GM12878 (cell line): ENCODE data around the gene LMAN2.

Experiments
- CBX3 ChIP-seq: fragments of 200-600 bp; sonication (generic); IDR thresholded peaks from 2 replicates; pipeline ENCODE4 v1.6.1; 2016; ENCODE audit warnings: low read depth, borderline replicate concordance
- EZH2 ChIP-seq: IDR thresholded peaks from 2 replicates; pipeline ENCODE4 v1.6.1; 2012; ENCODE audit warnings: low read depth, mild to moderate bottlenecking, control low read depth, inconsistent platforms, low read length, borderline replicate concordance; ENCODE audit not compliant: control insufficient read depth
- MXI1 ChIP-seq: fragments of 150-350 bp; IDR thresholded peaks from 2 replicates; pipeline ENCODE4 v1.6.1; 2011; ENCODE audit warnings: low read depth, mild to moderate bottlenecking, inconsistent platforms, low read length, improper control_type of control experiment
- PAX8 ChIP-seq: fragments of 450-650 bp; IDR thresholded peaks from 2 replicates; pipeline ENCODE4 v1.6.1; 2017; ENCODE audit warnings: mild to moderate bottlenecking, moderate library complexity
- PML ChIP-seq: IDR thresholded peaks from 2 replicates; pipeline ENCODE4 v1.6.1; 2012; ENCODE audit warnings: low read length, inconsistent platforms
- RAD21 ChIP-seq: IDR thresholded peaks from 2 replicates; pipeline ENCODE4 v1.6.1; 2011; ENCODE audit warnings: mild to moderate bottlenecking, low read depth, low read length, moderate library complexity; ENCODE audit not compliant: insufficient read depth
- SMARCA5 ChIP-seq: fragments of 450-650 bp; IDR thresholded peaks from 2 replicates; pipeline ENCODE4 v1.6.1; 2017; ENCODE audit warnings: mild to moderate bottlenecking
- SMC3 ChIP-seq: IDR thresholded peaks from 2 replicates; pipeline ENCODE4 v1.6.1; 2011; ENCODE audit warnings: low read length, improper control_type of control experiment, borderline replicate concordance
- TF ChIP-seq, protein P1 (sequence below): IDR thresholded peaks from 2 replicates; pipeline ENCODE4 v1.6.1; 2012; ENCODE audit warnings: low read depth, low read length, improper control_type of control experiment
- TF ChIP-seq, protein P2 (sequence below): fragments of 450-650 bp; IDR thresholded peaks from 2 replicates; pipeline ENCODE4 v1.6.1; 2017; ENCODE audit warnings: mild to moderate bottlenecking
- TF ChIP-seq, protein P3 (sequence below), 3 experiments: IDR thresholded peaks in 2 of 3; conservative IDR thresholded peaks in 1 of 3; 2 replicates each; pipeline ENCODE4 v1.5.1; 2011; ENCODE audit warnings: low read depth in 3 of 3, low read length in 3 of 3, mild to moderate bottlenecking in 3 of 3, control low read depth in 2 of 3, moderate library complexity in 2 of 3, inconsistent platforms in 1 of 3, mixed read lengths in 1 of 3; ENCODE audit not compliant: control insufficient read depth in 2 of 3, insufficient read depth in 1 of 3; ENCODE audit errors: extremely low read depth in 1 of 3
- TF ChIP-seq, protein P4 (sequence below): IDR thresholded peaks from 2 replicates; pipeline ENCODE4 v1.6.1; 2011; ENCODE audit warnings: low read depth, low read length, improper control_type of control experiment, borderline replicate concordance

DNA sequence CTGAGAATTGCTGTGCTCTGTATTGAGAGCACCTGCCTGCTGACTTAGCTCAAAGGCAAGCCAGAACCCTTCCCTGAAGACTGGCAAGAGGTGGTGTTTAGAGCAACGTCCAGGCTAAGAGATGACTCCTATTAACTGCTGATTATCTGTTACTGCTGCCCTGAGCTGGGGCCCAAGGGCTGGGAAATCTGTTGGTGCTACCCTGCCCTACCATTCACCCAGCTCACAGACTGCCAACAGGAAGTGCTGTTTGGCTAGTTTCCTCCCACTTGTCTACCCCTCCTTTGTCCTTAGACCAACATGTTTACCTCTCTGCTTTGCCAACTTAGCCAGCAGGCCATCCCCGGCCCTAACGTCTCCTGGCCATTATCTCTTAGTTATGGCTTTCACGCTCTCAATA is 54.9 kb downstream of the LMAN2 start:
- TF ChIP-seq, protein P1, sequence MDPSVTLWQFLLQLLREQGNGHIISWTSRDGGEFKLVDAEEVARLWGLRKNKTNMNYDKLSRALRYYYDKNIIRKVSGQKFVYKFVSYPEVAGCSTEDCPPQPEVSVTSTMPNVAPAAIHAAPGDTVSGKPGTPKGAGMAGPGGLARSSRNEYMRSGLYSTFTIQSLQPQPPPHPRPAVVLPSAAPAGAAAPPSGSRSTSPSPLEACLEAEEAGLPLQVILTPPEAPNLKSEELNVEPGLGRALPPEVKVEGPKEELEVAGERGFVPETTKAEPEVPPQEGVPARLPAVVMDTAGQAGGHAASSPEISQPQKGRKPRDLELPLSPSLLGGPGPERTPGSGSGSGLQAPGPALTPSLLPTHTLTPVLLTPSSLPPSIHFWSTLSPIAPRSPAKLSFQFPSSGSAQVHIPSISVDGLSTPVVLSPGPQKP = no peak
- TF ChIP-seq, protein P2, sequence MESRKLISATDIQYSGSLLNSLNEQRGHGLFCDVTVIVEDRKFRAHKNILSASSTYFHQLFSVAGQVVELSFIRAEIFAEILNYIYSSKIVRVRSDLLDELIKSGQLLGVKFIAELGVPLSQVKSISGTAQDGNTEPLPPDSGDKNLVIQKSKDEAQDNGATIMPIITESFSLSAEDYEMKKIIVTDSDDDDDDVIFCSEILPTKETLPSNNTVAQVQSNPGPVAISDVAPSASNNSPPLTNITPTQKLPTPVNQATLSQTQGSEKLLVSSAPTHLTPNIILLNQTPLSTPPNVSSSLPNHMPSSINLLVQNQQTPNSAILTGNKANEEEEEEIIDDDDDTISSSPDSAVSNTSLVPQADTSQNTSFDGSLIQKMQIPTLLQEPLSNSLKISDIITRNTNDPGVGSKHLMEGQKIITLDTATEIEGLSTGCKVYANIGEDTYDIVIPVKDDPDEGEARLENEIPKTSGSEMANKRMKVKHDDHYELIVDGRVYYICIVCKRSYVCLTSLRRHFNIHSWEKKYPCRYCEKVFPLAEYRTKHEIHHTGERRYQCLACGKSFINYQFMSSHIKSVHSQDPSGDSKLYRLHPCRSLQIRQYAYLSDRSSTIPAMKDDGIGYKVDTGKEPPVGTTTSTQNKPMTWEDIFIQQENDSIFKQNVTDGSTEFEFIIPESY = no peak
- TF ChIP-seq SMARCA5 (no peak), MXI1 (no peak), PAX8 (no peak), EZH2 (no peak), CBX3 (no peak), RAD21 (no peak), SMC3 (no peak), PML (no peak)
- TF ChIP-seq, protein P3, sequence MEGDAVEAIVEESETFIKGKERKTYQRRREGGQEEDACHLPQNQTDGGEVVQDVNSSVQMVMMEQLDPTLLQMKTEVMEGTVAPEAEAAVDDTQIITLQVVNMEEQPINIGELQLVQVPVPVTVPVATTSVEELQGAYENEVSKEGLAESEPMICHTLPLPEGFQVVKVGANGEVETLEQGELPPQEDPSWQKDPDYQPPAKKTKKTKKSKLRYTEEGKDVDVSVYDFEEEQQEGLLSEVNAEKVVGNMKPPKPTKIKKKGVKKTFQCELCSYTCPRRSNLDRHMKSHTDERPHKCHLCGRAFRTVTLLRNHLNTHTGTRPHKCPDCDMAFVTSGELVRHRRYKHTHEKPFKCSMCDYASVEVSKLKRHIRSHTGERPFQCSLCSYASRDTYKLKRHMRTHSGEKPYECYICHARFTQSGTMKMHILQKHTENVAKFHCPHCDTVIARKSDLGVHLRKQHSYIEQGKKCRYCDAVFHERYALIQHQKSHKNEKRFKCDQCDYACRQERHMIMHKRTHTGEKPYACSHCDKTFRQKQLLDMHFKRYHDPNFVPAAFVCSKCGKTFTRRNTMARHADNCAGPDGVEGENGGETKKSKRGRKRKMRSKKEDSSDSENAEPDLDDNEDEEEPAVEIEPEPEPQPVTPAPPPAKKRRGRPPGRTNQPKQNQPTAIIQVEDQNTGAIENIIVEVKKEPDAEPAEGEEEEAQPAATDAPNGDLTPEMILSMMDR (IDR thresholded peaks at IDR 0.05 in 2 of 3, conservative IDR thresholded peaks at IDR 0.05 in 1 of 3; ENCODE audit: control insufficient read depth in 2 of 3, extremely low read depth in 1 of 3, insufficient read depth in 1 of 3, low read depth in 3 of 3, low read length in 3 of 3) = no peak
- TF ChIP-seq, protein P4, sequence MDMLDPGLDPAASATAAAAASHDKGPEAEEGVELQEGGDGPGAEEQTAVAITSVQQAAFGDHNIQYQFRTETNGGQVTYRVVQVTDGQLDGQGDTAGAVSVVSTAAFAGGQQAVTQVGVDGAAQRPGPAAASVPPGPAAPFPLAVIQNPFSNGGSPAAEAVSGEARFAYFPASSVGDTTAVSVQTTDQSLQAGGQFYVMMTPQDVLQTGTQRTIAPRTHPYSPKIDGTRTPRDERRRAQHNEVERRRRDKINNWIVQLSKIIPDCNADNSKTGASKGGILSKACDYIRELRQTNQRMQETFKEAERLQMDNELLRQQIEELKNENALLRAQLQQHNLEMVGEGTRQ = no peak
